ENCODE measurements around the gene RNF207.

Gene RNF207

GRCh38 chr1:6185635-6186382 is 20.1 kb upstream of the RNF207 start:
- Histone ChIP-seq H3K36me3 (ENCODE audit: insufficient read depth, low read length) (peaks cover 60% of the 10 kb centered on the region), H3K9ac (ENCODE audit: low read depth, low read length) (no peak overlapping the region), H3K27me3 (ENCODE audit: insufficient read depth, low read length) (peaks cover 16% of the 10 kb centered on the region), H3K4me1 (ENCODE audit: insufficient read depth, low read length) (peaks cover 17% of the 10 kb centered on the region; the same call in 1 of the 2 replicates), H3K9me3 (ENCODE audit: insufficient read depth, low read depth, low read length) (no peaks in the 10 kb centered on the region), H3K4me3 (ENCODE audit: low read length) (no peak overlapping the region), H3K27ac (ENCODE audit: low read depth, low read length) (no peak overlapping the region)
- 78% methylated on average over 10 of the region's 10 CpGs for WGBS

GRCh38 chr1:6188466-6188865 is 17.5 kb upstream of the RNF207 start:
- no peaks in the 10 kb centered on the region for H3K27me3 ChIP-seq (ENCODE audit: insufficient read depth, low read length)
- 0 out of 2 replicates have a peak, but pooled peaks cover 8% of the 10 kb centered on the region for H3K4me1 ChIP-seq (ENCODE audit: insufficient read depth, low read length)
- H3K9ac ChIP-seq (ENCODE audit: low read depth, low read length), result 0 out of 2 replicates have a peak overlapping the region, but pooled peaks have one; percentile 24
- 95% methylated on average over 8 of the region's 8 CpGs for WGBS
- H3K4me3 ChIP-seq (ENCODE audit: low read length), result no peak overlapping the region
- peaks cover 84% of the 10 kb centered on the region for H3K36me3 ChIP-seq (ENCODE audit: insufficient read depth, low read length)
- no peaks in the 10 kb centered on the region for H3K9me3 ChIP-seq (ENCODE audit: insufficient read depth, low read depth, low read length)
- no peak overlapping the region for H3K27ac ChIP-seq (ENCODE audit: low read depth, low read length)

- Histone ChIP-seq H3K36me3 (ENCODE audit: insufficient read depth, low read length) (peaks cover 94% of the 10 kb centered on the region), H3K4me1 (ENCODE audit: insufficient read depth, low read length) (no peaks in the 10 kb centered on the region), H3K9ac (ENCODE audit: low read depth, low read length) (no peak overlapping the region), H3K27ac (ENCODE audit: low read depth, low read length) (no peak overlapping the region), H3K27me3 (ENCODE audit: insufficient read depth, low read length) (no peaks in the 10 kb centered on the region), H3K4me3 (ENCODE audit: low read length) (no peak overlapping the region), H3K9me3 (ENCODE audit: insufficient read depth, low read depth, low read length) (no peaks in the 10 kb centered on the region)
- 94% methylated on average over 1 of the region's 1 CpG for WGBS
These were observed 14.0 kb upstream of the RNF207 start for GRCh38 chr1:6191968-6192367.

- H3K36me3 ChIP-seq (ENCODE audit: insufficient read depth, low read length), result peaks cover 53% of the 10 kb centered on the region
These were observed 8.0 kb upstream of the RNF207 start for GRCh38 chr1:6197746-6198427.

GRCh38 chr1:6198646-6199297 is 7.1 kb upstream of the RNF207 start:
- Histone ChIP-seq H3K36me3 (ENCODE audit: insufficient read depth, low read length) (peaks cover 44% of the 10 kb centered on the region), H3K27me3 (ENCODE audit: insufficient read depth, low read length) (no peaks in the 10 kb centered on the region), H3K9me3 (ENCODE audit: insufficient read depth, low read depth, low read length) (no peaks in the 10 kb centered on the region), H3K27ac (ENCODE audit: low read depth, low read length) (peak overlapping the region; percentile 88), H3K4me1 (ENCODE audit: insufficient read depth, low read length) (peaks cover 21% of the 10 kb centered on the region), H3K9ac (ENCODE audit: low read depth, low read length) (peak overlapping the region; percentile 99), H3K4me3 (ENCODE audit: low read length) (peak overlapping the region; percentile 98)
- WGBS, result under 1% methylated on average over 31 of the region's 31 CpGs

More at GRCh38 chr1:6197746-6198427, 8.0 kb upstream of the RNF207 start:
- H3K27ac ChIP-seq (ENCODE audit: low read depth, low read length), result peak overlapping the region; percentile 88; the same call in 1 of the 2 replicates
- peak overlapping the region; percentile 98 for H3K4me3 ChIP-seq (ENCODE audit: low read length)
- H3K9ac ChIP-seq (ENCODE audit: low read depth, low read length), result peak overlapping the region; percentile 99
- no peaks in the 10 kb centered on the region for H3K27me3 ChIP-seq (ENCODE audit: insufficient read depth, low read length)
- no peaks in the 10 kb centered on the region for H3K9me3 ChIP-seq (ENCODE audit: insufficient read depth, low read depth, low read length)
- WGBS, result 70% methylated on average over 6 of the region's 6 CpGs
- H3K4me1 ChIP-seq (ENCODE audit: insufficient read depth, low read length), result peaks cover 21% of the 10 kb centered on the region

- Histone ChIP-seq H3K4me3 (ENCODE audit: low read length) (peak within 1 kb of the TSS; percentile 98), H3K9ac (ENCODE audit: low read depth, low read length) (peak within 1 kb of the TSS; percentile 99), H3K27ac (ENCODE audit: low read depth, low read length) (peak within 1 kb of the TSS; percentile 90), H3K27me3 (ENCODE audit: insufficient read depth, low read length) (no peaks in the 10 kb centered on the region), H3K4me1 (ENCODE audit: insufficient read depth, low read length) (peaks cover 21% of the 10 kb centered on the region), H3K36me3 (ENCODE audit: insufficient read depth, low read length) (peaks cover 36% of the 10 kb centered on the region), H3K9me3 (ENCODE audit: insufficient read depth, low read depth, low read length) (no peaks in the 10 kb centered on the region)
- WGBS, result under 1% methylated on average over 53 of the region's 53 CpGs
These were observed 6.4 kb upstream of the RNF207 start, which contains the start of gene RPL22 for GRCh38 chr1:6199298-6200187. Gene RPL22, minus strand, starts transcription at chr1:6199595. Its CDS starts 22 bp downstream, at chr1:6199573.

- Histone ChIP-seq H3K36me3 (ENCODE audit: insufficient read depth, low read length) (peaks cover 31% of the 10 kb centered on the region), H3K27me3 (ENCODE audit: insufficient read depth, low read length) (no peaks in the 10 kb centered on the region), H3K9ac (ENCODE audit: low read depth, low read length) (peak overlapping the region; percentile 99), H3K4me1 (ENCODE audit: insufficient read depth, low read length) (peaks cover 21% of the 10 kb centered on the region), H3K4me3 (ENCODE audit: low read length) (peak overlapping the region; percentile 98), H3K9me3 (ENCODE audit: insufficient read depth, low read depth, low read length) (no peaks in the 10 kb centered on the region), H3K27ac (ENCODE audit: low read depth, low read length) (peak overlapping the region; percentile 90)
- WGBS, result 46% methylated on average over 10 of the region's 10 CpGs
These were observed 5.6 kb upstream of the RNF207 start for GRCh38 chr1:6200188-6200809.

GRCh38 chr1:6202256-6202655 is 3.7 kb upstream of the RNF207 start:
- Histone ChIP-seq H3K9me3 (ENCODE audit: insufficient read depth, low read depth, low read length) (no peaks in the 10 kb centered on the region), H3K27me3 (ENCODE audit: insufficient read depth, low read length) (peaks cover 19% of the 10 kb centered on the region), H3K36me3 (ENCODE audit: insufficient read depth, low read length) (peaks cover 11% of the 10 kb centered on the region), H3K4me1 (ENCODE audit: insufficient read depth, low read length) (peaks cover 21% of the 10 kb centered on the region), H3K9ac (ENCODE audit: low read depth, low read length) (no peak overlapping the region), H3K27ac (ENCODE audit: low read depth, low read length) (no peak overlapping the region), H3K4me3 (ENCODE audit: low read length) (no peak overlapping the region)
- 92% methylated on average over 7 of the region's 7 CpGs for WGBS

- Histone ChIP-seq H3K9me3 (ENCODE audit: insufficient read depth, low read depth, low read length) (no peaks in the 10 kb centered on the region), H3K4me3 (ENCODE audit: low read length) (peak overlapping the region; percentile 48), H3K36me3 (ENCODE audit: insufficient read depth, low read length) (no peaks in the 10 kb centered on the region), H3K27ac (ENCODE audit: low read depth, low read length) (no peak overlapping the region), H3K4me1 (ENCODE audit: insufficient read depth, low read length) (peaks cover 4% of the 10 kb centered on the region), H3K9ac (ENCODE audit: low read depth, low read length) (no peak overlapping the region), H3K27me3 (ENCODE audit: insufficient read depth, low read length) (peaks cover 48% of the 10 kb centered on the region)
- WGBS, result 58% methylated on average over 25 of the region's 25 CpGs
These were observed 569 bp downstream of the RNF207 start for GRCh38 chr1:6206520-6206855.
